ENCODE data around the gene PNLIPRP2.

The PNLIPRP2 gene

DNA sequence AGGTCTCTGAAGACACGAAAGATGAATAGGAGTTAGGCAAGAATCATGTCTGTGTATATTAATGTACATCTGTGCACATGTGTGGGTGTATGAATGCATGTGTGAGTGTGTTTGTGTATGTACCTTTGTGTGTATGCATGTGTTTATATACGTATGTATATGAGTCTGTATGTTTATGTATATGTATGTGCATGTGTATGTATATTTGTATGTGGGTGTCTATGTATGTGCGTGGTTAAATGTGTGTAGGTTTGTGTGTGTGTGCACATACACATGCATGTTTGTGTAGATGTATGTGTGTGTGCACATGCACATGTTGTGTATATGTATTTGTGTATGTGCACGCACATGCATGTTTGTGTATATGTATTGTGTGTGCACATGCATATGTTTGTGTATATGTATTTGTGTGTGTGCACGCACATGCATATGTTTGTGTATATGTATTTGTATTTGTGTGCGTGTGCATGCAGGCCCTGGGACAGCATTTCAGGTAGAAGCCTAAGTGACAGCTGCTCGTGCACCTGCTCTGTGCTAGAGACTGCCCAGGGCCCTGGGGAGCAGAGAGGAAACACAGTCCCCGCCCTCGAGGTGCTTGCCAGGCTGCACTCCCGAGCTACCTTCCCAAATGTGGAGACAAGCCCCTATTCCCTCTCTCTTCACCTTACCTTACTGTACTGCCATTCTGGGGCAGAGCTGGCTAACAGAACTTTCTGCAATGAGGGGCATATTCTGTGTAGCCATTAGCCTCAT, 17.9 kb upstream of the PNLIPRP2 start:
- TF ChIP-seq GATA2 (IDR thresholded peaks at IDR 0.05; ENCODE audit: low read depth, low read length) (no peak), GATA3 (IDR thresholded peaks at IDR 0.05; ENCODE audit: low read depth, low read length) (no peak)

DNA sequence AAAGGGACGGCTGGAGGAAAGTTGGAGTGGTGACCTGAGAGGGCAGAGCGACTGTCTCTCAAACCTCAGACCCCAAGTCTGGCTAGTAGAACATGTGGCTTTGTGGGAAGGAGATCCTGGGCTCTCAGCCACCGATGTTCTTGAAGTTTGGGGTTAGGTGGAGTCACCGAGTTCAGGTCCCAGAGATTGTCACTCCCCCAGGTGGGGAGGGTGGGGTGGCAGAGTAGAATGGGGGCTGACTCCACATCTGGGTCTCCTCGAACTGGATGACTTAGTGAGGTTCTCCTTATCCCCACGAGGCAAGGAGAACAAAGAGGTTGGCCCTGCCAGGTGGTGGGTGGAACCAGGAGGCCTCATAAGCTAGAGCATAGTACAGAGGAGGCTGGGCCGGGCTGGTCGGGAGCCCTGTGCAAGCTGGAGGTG, 14.7 kb upstream of the PNLIPRP2 start:
- TF ChIP-seq GATA2 (IDR thresholded peaks at IDR 0.05; ENCODE audit: low read depth, low read length), result no peak
- no peak for TF ChIP-seq GATA3 (IDR thresholded peaks at IDR 0.05; ENCODE audit: low read depth, low read length)

DNA sequence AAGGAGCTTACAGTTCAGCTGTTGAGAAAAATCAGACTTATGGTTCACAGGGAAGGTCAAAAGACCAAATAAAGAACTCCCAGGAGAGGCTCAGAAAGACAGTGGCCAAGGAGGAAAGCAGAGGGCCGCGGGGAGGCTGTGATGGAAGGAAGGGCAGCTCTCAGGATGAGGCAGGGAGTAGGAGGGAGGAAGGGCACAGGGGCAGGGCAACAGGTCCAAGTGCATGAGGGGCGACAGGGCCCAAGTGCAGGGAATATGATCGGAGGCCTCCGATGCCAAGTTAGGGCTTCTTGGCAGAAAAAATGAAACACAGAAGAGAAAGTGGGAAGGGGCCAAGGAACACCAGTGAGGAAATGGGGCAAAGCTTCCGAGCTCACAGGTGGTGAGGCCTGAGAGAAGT, 13.4 kb upstream of the PNLIPRP2 start:
- TF ChIP-seq GATA2 (IDR thresholded peaks at IDR 0.05; ENCODE audit: low read depth, low read length) (no peak), GATA3 (IDR thresholded peaks at IDR 0.05; ENCODE audit: low read depth, low read length) (no peak)

DNA sequence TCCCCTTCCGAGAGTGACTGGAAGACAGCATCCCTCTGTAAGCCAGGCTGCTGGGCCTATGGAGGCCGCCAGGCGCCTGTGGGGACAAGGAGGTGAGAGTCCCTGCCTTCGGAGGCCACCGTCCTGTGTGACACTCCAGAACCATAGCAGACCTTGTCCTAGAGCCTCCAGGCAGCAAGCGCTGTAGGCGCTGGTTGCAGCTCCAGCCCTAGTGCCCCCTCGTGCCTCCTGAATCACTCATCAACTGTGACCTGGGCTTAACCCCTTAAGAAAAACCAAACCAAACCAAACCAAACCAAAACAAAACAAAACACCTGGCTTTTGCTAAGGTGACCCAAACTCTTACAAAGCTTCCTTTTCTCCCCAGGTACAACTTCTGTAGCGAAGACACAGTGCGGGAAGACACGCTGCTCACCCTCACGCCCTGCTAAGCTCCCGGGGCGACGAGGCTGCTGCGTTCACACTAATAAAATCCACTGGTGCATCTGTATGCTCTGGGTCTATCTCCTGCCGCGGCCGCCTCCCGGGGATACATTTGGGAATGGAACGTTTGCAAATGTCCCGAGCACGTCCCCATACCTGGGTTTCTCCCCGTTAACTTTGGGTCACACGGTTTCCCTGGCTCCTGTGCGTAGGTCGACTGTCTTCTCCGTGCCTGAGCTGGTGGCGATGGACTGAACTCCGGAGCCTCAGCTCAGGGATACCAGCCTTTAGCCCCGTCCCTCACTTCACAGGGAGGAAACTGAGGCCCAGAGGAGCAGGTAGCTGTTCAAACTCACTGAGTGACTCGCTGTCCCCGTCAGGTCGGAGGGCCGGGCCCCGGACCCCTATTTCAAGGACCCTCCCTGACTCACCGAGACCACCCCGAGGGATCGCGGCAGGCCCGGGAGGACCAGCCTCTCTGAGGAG, 11.8 kb upstream of the PNLIPRP2 start:
- TF ChIP-seq GATA3 (IDR thresholded peaks at IDR 0.05; ENCODE audit: low read depth, low read length) (no peak), GATA2 (IDR thresholded peaks at IDR 0.05; ENCODE audit: low read depth, low read length) (no peak)

DNA sequence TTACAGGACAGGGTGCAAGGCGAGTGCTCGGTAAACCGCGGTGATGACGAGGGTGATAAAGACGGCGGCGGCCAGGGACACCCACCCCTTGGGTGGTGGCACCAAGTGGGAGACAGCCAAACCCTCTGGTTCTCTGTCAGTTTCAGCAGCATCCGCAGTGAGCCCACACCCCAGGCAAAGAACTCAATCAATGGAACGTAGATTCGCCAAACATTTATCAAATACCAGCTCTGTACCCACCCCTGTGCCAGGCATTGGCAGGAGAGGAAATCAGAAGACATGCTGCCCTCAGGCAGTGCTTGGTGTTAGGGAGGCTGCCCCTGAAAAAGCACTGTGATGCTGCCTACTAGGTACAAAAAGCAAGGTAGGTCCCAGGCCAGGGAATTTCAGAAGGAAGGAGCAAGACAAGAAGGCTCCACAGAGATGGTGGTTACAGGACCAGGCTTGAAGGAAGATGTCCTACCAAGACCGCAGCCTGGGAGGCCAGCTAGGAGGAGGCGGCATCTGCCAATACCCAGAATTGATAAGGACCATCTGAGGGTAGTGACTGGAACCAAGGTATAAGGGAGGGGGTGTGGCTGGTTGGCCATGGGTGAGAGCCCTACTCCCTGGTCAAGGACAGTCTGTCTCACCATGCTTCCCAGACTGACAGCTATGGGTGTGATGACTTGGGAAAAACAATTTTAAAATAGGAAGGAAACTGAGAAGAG, 10.2 kb upstream of the PNLIPRP2 start:
- no peak for TF ChIP-seq GATA3 (IDR thresholded peaks at IDR 0.05; ENCODE audit: low read depth, low read length)
- no peak for TF ChIP-seq GATA2 (IDR thresholded peaks at IDR 0.05; ENCODE audit: low read depth, low read length)

DNA sequence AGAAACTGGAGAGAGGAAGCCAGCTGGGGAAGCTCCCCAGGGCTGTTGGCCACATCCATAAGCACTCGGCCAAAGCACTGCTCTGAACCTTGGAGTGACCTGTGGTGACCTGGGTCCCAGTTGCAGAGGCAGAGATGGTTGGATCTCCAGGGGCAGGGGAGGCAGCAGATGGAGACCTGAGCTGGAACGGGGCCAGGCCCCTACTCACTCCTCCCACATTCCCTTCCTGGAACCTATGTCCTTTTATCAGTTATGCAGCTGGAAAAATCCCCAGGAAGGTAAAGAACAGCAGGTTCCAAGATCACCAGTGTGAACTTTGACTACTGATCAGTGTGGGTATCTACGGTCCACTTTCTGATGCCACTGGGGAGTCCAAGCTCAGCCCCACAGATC, 9.6 kb upstream of the PNLIPRP2 start:
- TF ChIP-seq GATA2 (IDR thresholded peaks at IDR 0.05; ENCODE audit: low read depth, low read length) (no peak), GATA3 (IDR thresholded peaks at IDR 0.05; ENCODE audit: low read depth, low read length) (no peak)

DNA sequence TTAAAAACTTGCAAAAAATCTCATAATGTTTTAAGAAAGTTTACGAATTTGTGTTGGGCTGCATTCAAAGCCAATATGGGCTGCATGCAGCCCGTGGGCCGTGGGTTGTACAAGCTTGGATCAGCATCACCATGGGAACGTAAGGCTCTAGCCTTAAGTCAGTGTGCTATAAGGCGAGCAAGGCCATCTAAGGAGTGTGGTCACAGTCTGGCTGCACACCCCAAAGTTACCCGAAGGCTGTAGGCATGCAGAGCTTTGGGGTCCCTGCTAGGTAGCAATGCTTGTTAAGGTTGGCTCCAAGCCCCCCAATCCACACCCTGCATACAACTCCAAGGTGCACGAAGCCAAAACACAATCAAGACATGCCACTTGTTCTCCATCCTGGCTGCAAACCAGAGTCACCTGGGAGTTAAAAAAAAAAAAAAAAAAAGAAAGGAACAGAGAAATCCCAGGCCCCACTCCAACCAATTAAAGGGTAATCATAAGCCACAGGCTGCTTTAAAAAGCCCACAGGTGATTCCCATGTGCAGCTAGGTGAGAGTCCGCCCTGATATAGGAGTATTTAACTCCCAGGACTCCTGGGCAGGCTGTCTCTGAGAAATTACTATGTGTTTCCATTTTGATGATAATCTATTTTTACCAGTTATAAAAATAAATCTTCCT, 8.5 kb upstream of the PNLIPRP2 start:
- TF ChIP-seq GATA3 (IDR thresholded peaks at IDR 0.05; ENCODE audit: low read depth, low read length), result no peak
- no peak for TF ChIP-seq GATA2 (IDR thresholded peaks at IDR 0.05; ENCODE audit: low read depth, low read length)

DNA sequence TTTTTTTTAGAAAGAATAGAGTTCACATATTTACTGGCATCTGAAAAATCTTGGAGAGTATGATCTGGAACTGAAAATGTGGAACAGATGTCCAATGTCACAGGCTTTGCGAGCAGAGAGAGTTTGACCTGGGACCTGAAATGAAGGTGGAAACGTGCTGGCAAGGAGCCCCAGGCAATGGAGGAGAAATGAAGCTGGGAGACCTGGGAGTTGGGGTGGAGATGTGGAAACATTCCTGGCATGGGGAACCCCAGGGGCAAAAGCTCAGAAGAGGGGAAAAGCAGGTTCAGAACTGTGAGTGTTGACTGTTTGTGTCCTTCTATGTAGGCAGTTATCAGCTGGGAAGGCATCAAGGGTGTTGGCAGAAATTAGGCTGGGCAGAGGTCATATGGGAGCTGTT, 7.3 kb upstream of the PNLIPRP2 start:
- no peak for TF ChIP-seq GATA2 (IDR thresholded peaks at IDR 0.05; ENCODE audit: low read depth, low read length)
- no peak for TF ChIP-seq GATA3 (IDR thresholded peaks at IDR 0.05; ENCODE audit: low read depth, low read length)

DNA sequence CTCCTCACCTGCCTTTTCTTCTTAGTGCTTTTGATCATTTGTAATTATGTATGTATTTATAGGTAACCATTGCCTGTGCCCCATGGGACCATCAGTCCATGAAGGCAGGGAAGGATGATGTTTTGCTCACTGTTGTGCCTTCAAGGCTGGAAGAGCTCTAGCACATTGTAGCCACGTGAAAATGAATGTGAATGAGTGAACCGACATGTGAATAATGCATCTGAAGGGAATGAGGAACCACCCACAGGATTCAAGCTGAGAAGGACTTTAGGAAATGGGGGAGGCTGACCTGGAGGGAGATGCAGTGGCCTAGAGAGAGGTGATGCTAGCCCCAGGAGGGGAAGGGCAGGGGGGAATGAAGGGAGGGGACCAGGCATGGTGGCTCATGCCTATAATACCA, 6.0 kb upstream of the PNLIPRP2 start:
- TF ChIP-seq GATA2 (IDR thresholded peaks at IDR 0.05; ENCODE audit: low read depth, low read length), result no peak
- no peak for TF ChIP-seq GATA3 (IDR thresholded peaks at IDR 0.05; ENCODE audit: low read depth, low read length)

DNA sequence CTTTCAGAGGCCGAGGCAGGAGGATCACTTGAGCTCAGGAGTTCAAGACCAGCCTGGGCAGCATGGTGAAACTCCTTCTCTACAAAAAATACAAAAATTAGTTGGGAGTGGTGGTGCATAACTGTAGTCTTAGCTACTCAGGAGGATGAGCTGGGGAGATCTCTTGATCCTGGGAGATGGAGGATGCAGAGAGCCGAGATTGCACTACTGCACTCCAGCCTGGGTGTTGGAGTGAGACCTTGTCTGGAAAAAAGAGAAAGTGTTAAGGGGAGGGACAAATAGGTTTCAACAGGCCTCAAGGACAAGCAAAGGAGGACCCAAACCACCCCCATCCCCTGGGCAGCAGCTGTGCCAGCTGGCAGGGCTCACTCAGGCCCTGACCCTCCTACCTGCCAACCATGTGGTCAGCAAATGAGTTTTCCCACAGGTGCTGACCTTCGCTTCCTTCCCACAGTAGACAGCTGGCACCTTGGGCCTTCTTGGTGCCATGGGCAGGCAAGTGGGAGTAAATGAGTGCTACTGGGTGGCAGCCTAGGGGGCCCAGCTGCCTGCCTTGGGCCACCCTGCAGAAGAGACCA, 5.5 kb upstream of the PNLIPRP2 start:
- TF ChIP-seq GATA3 (IDR thresholded peaks at IDR 0.05; ENCODE audit: low read depth, low read length) (no peak), GATA2 (IDR thresholded peaks at IDR 0.05; ENCODE audit: low read depth, low read length) (no peak)

DNA sequence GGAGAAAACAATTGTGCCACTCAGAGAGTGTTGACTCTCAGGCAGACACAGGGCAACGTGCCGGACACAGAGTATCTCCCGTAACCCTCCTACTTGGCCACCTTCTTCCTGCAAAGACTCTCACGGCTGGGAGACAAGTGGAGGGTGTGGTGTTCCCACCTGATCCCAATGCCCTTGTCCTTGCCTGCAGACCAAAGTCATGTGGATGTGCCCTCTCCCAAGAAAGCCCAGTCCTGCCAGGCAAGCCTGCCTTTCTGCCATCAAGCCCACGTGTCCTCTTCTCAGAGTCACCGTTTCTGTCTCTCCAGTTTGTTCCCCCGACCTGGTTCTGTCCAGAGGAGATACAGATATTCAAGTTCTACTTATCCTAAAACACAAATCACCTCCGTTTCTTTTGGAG, 723 bp downstream of the PNLIPRP2 start:
- TF ChIP-seq GATA2 (IDR thresholded peaks at IDR 0.05; ENCODE audit: low read depth, low read length), result no peak

DNA sequence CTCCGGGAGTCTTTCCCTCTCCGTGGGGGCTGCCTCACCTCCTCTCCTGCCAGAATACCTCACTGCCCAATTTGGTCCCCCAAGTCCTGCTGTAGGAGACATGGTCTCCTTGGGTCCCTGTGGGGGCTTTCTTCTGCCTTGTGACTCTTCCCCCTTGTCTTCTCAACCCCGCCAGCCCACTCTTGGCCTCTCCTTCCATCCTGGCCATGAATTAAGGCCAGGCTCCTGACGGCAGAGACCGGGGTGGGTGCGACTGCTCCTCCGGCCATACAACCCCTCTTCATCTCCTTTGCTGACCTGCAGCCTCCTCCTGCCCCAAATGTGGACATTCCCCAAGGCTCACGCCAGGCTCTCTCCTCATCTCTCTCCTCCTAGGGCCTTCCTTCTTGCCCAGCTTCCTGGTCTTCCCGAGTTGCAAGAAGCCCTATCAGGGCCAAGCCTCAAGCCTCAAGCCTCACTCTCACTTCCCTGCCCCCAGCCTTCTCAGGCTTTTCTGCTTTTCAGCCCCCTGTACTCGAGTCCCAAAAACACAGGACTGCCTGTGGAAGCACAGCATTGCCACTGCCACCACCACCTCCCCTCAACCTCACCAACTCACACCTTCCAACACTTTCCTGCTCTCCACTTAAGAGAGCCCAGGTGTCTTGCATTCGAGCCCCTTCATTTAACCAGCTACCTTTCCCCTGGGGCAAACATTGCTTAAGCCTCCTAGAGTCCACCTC, 1.3 kb downstream of the PNLIPRP2 start:
- no peak for TF ChIP-seq GATA3 (IDR thresholded peaks at IDR 0.05; ENCODE audit: low read depth, low read length)
- no peak for TF ChIP-seq GATA2 (IDR thresholded peaks at IDR 0.05; ENCODE audit: low read depth, low read length)

DNA sequence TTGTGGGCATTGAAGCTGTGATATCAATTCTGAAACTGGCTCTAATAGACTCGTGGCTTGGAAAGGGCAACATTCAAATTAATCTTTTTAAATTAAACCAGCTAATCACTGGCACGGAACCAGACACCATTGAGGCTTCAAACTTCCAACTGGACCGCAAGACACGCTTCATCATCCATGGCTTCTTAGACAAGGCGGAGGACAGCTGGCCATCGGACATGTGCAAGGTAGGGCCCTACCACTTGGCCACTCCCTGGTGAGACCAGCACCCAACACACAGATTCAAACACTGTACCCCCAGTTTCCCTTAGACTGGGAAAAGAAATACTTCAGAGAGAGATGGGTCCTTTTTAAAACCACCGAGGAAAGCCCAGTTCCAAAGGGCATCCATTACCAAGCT, 5.1 kb downstream of the PNLIPRP2 start:
- no peak for TF ChIP-seq GATA2 (IDR thresholded peaks at IDR 0.05; ENCODE audit: low read depth, low read length)
- no peak for TF ChIP-seq GATA3 (IDR thresholded peaks at IDR 0.05; ENCODE audit: low read depth, low read length)

Data from SH-SY5Y (cell line).